Measurements from ENCODE around the gene RPL29.

DNA sequence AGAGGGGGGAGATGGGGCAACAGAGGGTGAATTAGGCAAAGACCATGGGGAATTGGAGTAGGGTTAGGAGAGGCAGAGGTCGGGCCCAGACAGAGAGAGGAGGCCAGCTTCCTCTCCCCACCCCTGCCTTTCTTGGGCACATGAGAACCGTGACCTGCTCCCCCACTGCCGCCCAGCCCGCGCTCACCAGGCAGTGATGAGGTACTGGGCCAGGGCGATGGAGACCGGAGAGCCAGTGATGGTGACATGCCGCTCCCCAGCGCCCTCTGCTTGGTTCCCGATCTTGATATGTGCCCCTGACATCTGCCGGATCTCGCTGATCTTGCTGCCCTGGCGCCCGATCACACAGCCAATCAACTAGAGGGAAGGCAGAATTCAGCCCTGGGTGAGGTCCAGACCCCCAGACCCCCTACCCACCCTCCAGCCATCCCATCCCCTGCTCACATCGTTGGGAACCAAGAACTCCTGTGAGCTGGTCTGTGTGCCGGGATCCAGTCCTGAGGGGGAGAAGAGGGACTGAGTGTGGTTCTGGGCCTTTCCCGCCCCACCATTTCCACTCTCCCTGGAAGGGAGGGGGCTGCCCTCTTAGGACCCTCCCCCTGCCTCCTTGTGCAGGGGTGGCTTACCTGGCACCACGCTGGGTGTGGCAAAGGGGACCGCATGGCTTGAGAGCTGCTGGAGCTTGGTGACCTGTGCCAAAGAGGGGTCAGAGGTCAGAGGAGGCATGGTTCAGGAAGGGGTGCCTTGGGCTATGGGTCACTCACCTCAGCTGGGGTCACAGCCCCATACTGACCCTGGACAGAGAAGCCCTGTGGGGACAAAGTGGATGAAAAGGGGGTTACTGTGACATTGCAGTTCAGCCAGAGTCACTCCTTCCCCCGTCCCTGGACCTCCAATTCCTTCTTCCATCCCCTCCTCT, 36.8 kb downstream of the RPL29 start:
- TF ChIP-seq CTCF (IDR thresholded peaks at IDR 0.05; ENCODE audit: low read length) (no peak), EZH2 (IDR thresholded peaks at IDR 0.05; ENCODE audit: borderline replicate concordance, low read length) (no peak)
